Activated CD4-positive, alpha-beta T cell treated with anti-CD3 and anti-CD28 coated beads, Interleukin-2, amount 10 ng/mL, durations not matched to agents 7 days and 5 days (primary cell): Measurements from ENCODE around the gene GBGT1. TPM values are rescaled to one million over a fixed set of nuclear protein-coding genes. Genes with fewer than 3 reads are reported as not detected.
A peak's percentile ranks its signal among the peaks of the same experiment; 100 is the strongest.

ENCODE experiments used
- CTCF ChIA-PET: fragments of 350-600 bp; sonication (Branson Sonifier 250); formaldehyde crosslinking; loops from one replicate; lab custom pipeline; 2021; ENCODE audit warnings: antibody characterized with exemption; lab: Charles Lee
- POLR2A ChIA-PET: fragments of 350-600 bp; sonication (Branson Sonifier 250); formaldehyde crosslinking; loops from one replicate; lab custom pipeline; 2021; ENCODE audit warnings: antibody characterized with exemption; lab: Charles Lee
- DNase-seq: peaks from one replicate; pipeline ENCODE4 v3.0.0-alpha.2; 2020
- H3K27ac Mint-ChIP-seq: one replicate; pipeline ENCODE4 v1.8.0; 2021; ENCODE audit warnings: mild to moderate bottlenecking, moderate library complexity, mixed read lengths
- H3K27me3 Mint-ChIP-seq: one replicate; pipeline ENCODE4 v1.8.0; 2021; ENCODE audit warnings: mixed read lengths
- H3K36me3 Mint-ChIP-seq: one replicate; pipeline ENCODE4 v1.8.0; 2021; ENCODE audit warnings: low read depth, mixed read lengths
- H3K4me1 Mint-ChIP-seq: one replicate; pipeline ENCODE4 v1.8.0; 2021; ENCODE audit warnings: mixed read lengths
- H3K4me3 Mint-ChIP-seq: one replicate; pipeline ENCODE4 v1.8.0; 2021; ENCODE audit warnings: mild to moderate bottlenecking, moderate library complexity, mixed read lengths
- H3K9me3 Mint-ChIP-seq: one replicate; pipeline ENCODE4 v1.8.0; 2021; ENCODE audit warnings: mixed read lengths
- total RNA-seq, 2 experiments: library from RNA; stranded (reverse); gene quantifications; one replicate each; pipeline ENCODE4 v1.2.3, GENCODE V29; 2021

The GBGT1 gene
- total RNA-seq, 2 experiments from 2014 or later = 2.4 to 2.7 TPM

GRCh38 chr9:133108794-133109641, 54.7 kb downstream of the GBGT1 start:
- Mint-ChIP-seq H3K9me3 (no peaks in the 10 kb centered on the region), H3K27ac (no peak overlapping the region), H3K4me3 (no peak overlapping the region), H3K4me1 (peaks cover 20% of the 10 kb centered on the region), H3K36me3 (peaks cover 27% of the 10 kb centered on the region), H3K27me3 (no peaks in the 10 kb centered on the region)
- ChIA-PET CTCF (interaction anchor here (1.0 to 10.6 kb wide), 5 partner anchors 9 to 49 kb away, joined by 4 to 110 read pairs (median 9); no protein-coding TSS in a partner anchor), POLR2A (no interaction called here)
- no peak for DNase-seq

GRCh38 chr9:133107961-133108793, 55.5 kb downstream of the GBGT1 start:
- ChIA-PET POLR2A (no interaction called here), CTCF (interaction anchor here (1.0 to 10.6 kb wide), 5 partner anchors 10 to 50 kb away, joined by 3 to 110 read pairs (median 9); no protein-coding TSS in a partner anchor)
- H3K4me1 Mint-ChIP-seq = peaks cover 11% of the 10 kb centered on the region
- no peaks in the 10 kb centered on the region for H3K9me3 Mint-ChIP-seq
- peaks cover 28% of the 10 kb centered on the region for H3K36me3 Mint-ChIP-seq
- no peaks in the 10 kb centered on the region for H3K27me3 Mint-ChIP-seq
- H3K27ac Mint-ChIP-seq = no peak overlapping the region
- DNase-seq = no peak
- no peak overlapping the region for H3K4me3 Mint-ChIP-seq

- H3K4me1 Mint-ChIP-seq = peaks cover 3% of the 10 kb centered on the region
- no peaks in the 10 kb centered on the region for H3K27me3 Mint-ChIP-seq
- H3K4me3 Mint-ChIP-seq = no peak overlapping the region
- CTCF ChIA-PET = interaction anchor here (0.6 to 10.6 kb wide), 6 partner anchors 11 to 378 kb away, joined by 3 to 110 read pairs (median 6); no protein-coding TSS in a partner anchor
- DNase-seq = no peak
- POLR2A ChIA-PET = no interaction called here
- H3K36me3 Mint-ChIP-seq = peaks cover 31% of the 10 kb centered on the region
- no peak overlapping the region for H3K27ac Mint-ChIP-seq
- no peaks in the 10 kb centered on the region for H3K9me3 Mint-ChIP-seq
Measured at GRCh38 chr9:133107245-133107722, 56.4 kb downstream of the GBGT1 start.

GRCh38 chr9:133106511-133107244, 57.0 kb downstream of the GBGT1 start:
- ChIA-PET POLR2A (interaction anchor here (0.6 kb wide), 1 partner anchor 42 kb away, joined by 3 read pairs; no protein-coding TSS in a partner anchor), CTCF (interaction anchor here (0.6 to 10.6 kb wide), 7 partner anchors 8 to 378 kb away, joined by 3 to 110 read pairs (median 3); no protein-coding TSS in a partner anchor)
- Mint-ChIP-seq H3K27ac (no peak overlapping the region), H3K27me3 (no peaks in the 10 kb centered on the region), H3K4me1 (peaks cover 2% of the 10 kb centered on the region), H3K4me3 (no peak overlapping the region), H3K36me3 (peaks cover 33% of the 10 kb centered on the region), H3K9me3 (no peaks in the 10 kb centered on the region)
- DNase-seq = no peak

- Mint-ChIP-seq H3K4me3 (no peak overlapping the region), H3K27me3 (no peaks in the 10 kb centered on the region), H3K27ac (no peak overlapping the region), H3K36me3 (peaks cover 45% of the 10 kb centered on the region), H3K9me3 (no peaks in the 10 kb centered on the region), H3K4me1 (peaks cover 2% of the 10 kb centered on the region)
- CTCF ChIA-PET = interaction anchor here (1.8 to 10.6 kb wide), 2 partner anchors 9 to 41 kb away, joined by 9 to 110 read pairs; no protein-coding TSS in a partner anchor
- POLR2A ChIA-PET = no interaction called here
- DNase-seq = no peak
Measured at GRCh38 chr9:133105461-133105770, 58.3 kb downstream of the GBGT1 start.

GRCh38 chr9:133104718-133105460, 58.8 kb downstream of the GBGT1 start:
- CTCF ChIA-PET = interaction anchor here (1.8 to 10.6 kb wide), 2 partner anchors 10 to 41 kb away, joined by 9 to 110 read pairs; no protein-coding TSS in a partner anchor
- H3K27me3 Mint-ChIP-seq = no peaks in the 10 kb centered on the region

GRCh38 chr9:133103987-133104505, 59.7 kb downstream of the GBGT1 start:
- H3K36me3 Mint-ChIP-seq = peaks cover 47% of the 10 kb centered on the region
- H3K4me3 Mint-ChIP-seq = no peak overlapping the region
- POLR2A ChIA-PET = no interaction called here

More at GRCh38 chr9:133104718-133105460, 58.8 kb downstream of the GBGT1 start:
- peaks cover 2% of the 10 kb centered on the region for H3K4me1 Mint-ChIP-seq
- H3K27ac Mint-ChIP-seq = no peak overlapping the region
- H3K9me3 Mint-ChIP-seq = no peaks in the 10 kb centered on the region
- H3K36me3 Mint-ChIP-seq = peaks cover 44% of the 10 kb centered on the region
- DNase-seq = no peak
- H3K4me3 Mint-ChIP-seq = no peak overlapping the region
- POLR2A ChIA-PET = no interaction called here

GRCh38 chr9:133103183-133103986, 60.3 kb downstream of the GBGT1 start:
- peak; percentile 54 for DNase-seq
- H3K4me3 Mint-ChIP-seq = no peak overlapping the region
- ChIA-PET CTCF (interaction anchor here (3.3 to 10.6 kb wide), 2 partner anchors 12 to 43 kb away, joined by 25 to 110 read pairs; no protein-coding TSS in a partner anchor), POLR2A (no interaction called here)
- peaks cover 2% of the 10 kb centered on the region for H3K4me1 Mint-ChIP-seq
- H3K27me3 Mint-ChIP-seq = no peaks in the 10 kb centered on the region
- H3K36me3 Mint-ChIP-seq = peaks cover 54% of the 10 kb centered on the region
- no peaks in the 10 kb centered on the region for H3K9me3 Mint-ChIP-seq
- peak overlapping the region; percentile 51 for H3K27ac Mint-ChIP-seq

More at GRCh38 chr9:133103987-133104505, 59.7 kb downstream of the GBGT1 start:
- no peak for DNase-seq
- H3K27me3 Mint-ChIP-seq = no peaks in the 10 kb centered on the region
- H3K27ac Mint-ChIP-seq = peak overlapping the region; percentile 41
- CTCF ChIA-PET = interaction anchor here (3.3 to 10.6 kb wide), 2 partner anchors 11 to 42 kb away, joined by 25 to 110 read pairs; no protein-coding TSS in a partner anchor
- H3K9me3 Mint-ChIP-seq = no peaks in the 10 kb centered on the region
- peaks cover 2% of the 10 kb centered on the region for H3K4me1 Mint-ChIP-seq
